GM12874 (cell line): Measurements from ENCODE around the gene PLA2G12A.

Experiments used
- CTCF ChIP-seq: IDR thresholded peaks from 2 replicates; pipeline ENCODE4 v1.5.1; 2011; ENCODE audit warnings: low read depth, mild to moderate bottlenecking, control low read depth, low read length, moderate library complexity; ENCODE audit not compliant: insufficient read depth

PLA2G12A gene

GRCh38 chr4:109703664-109704361 lies 26.1 kb downstream of the PLA2G12A start:
- TF ChIP-seq CTCF = no peak

GRCh38 chr4:109702950-109703663 lies 26.8 kb downstream of the PLA2G12A start, which contains the start of gene CASP6:
CASP6 (minus strand) TSS chr4:109703445; CDS start chr4:109703395, 50 bp downstream.
- peak; percentile 82 for TF ChIP-seq CTCF

GRCh38 chr4:109701566-109702410 lies 28.1 kb downstream of the PLA2G12A start:
- no peak for TF ChIP-seq CTCF

- TF ChIP-seq CTCF = no peak
These were observed 30.2 kb downstream of the PLA2G12A start for GRCh38 chr4:109699553-109700225.

GRCh38 chr4:109698656-109699055 lies 31.2 kb downstream of the PLA2G12A start:
- TF ChIP-seq CTCF = no peak

GRCh38 chr4:109691411-109691920 lies 38.4 kb downstream of the PLA2G12A start:
- TF ChIP-seq CTCF = no peak
